NCI-H146 treated with DMSO at 0.1 percent for 48 hours (cell line): Measurements from ENCODE around the gene NAA60.
"Not testable (repeated sequence)": the region's sequence is repeated elsewhere in the genome, so short reads cannot be mapped to it uniquely, and the experiment has no call there.

Experiments
- DNase-seq: peaks from one replicate; lab custom pipeline; 2025; ENCODE audit not compliant: unreplicated experiment; lab: John Stamatoyannopoulos, UW

The NAA60 gene

GRCh38 chr16:3461151-3461550, 17.7 kb downstream of the NAA60 start:
- DNase-seq, result no peak

DNA sequence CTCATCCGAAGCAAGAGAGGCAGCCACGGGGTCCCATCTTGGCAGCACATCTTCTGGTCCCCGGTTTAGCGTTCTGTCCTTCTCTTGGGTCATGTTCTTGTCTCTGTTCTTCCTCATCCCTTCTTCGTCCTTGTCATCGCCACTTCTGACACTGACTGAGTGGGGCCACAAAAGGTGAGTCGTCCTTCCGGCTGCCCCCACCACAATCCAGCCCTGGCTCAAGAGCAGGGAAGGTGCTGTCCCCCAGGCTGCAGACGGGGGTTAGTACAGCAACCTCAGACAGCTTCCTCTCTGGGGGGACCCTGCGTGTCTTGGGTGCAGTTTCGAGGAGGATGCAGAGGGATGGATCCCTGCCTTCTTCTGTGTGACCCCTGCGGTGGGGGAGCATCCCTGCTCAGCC, 21.8 kb downstream of the NAA60 start:
- DNase-seq, result no peak

- no peak for DNase-seq
Observed at GRCh38 chr16:3465911-3466584, 22.6 kb downstream of the NAA60 start.

GRCh38 chr16:3467182-3467581, 23.7 kb downstream of the NAA60 start:
- DNase-seq, result no peak

- DNase-seq, result no peak
Observed at GRCh38 chr16:3467921-3468320, 24.4 kb downstream of the NAA60 start.

DNA sequence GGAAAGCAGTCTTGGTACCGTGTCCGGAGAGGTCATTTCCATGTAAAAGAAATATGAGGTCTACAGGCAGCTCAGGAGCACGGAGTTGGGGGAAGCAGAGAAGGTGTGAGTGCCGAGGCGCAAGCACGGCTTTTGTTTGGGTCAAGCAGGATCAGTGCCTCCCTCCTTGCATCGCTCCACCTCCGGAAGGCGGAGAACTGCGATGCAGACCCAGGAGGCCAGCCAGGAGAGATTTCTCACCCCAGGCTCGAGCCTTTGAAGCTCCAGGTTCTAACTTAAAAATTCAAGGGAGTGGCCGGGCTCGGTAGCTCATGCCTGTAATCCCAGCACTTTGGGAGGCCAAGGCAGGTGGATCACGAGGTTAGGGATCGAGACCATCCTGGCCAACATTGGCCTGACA, 25.0 kb downstream of the NAA60 start:
- DNase-seq, result no peak

GRCh38 chr16:3469736-3470135, 26.3 kb downstream of the NAA60 start:
- no peak for DNase-seq

GRCh38 chr16:3470723-3471122, 27.2 kb downstream of the NAA60 start:
- DNase-seq, result no peak

- DNase-seq, result no peak
Observed at GRCh38 chr16:3471518-3472176, 28.2 kb downstream of the NAA60 start.

DNA sequence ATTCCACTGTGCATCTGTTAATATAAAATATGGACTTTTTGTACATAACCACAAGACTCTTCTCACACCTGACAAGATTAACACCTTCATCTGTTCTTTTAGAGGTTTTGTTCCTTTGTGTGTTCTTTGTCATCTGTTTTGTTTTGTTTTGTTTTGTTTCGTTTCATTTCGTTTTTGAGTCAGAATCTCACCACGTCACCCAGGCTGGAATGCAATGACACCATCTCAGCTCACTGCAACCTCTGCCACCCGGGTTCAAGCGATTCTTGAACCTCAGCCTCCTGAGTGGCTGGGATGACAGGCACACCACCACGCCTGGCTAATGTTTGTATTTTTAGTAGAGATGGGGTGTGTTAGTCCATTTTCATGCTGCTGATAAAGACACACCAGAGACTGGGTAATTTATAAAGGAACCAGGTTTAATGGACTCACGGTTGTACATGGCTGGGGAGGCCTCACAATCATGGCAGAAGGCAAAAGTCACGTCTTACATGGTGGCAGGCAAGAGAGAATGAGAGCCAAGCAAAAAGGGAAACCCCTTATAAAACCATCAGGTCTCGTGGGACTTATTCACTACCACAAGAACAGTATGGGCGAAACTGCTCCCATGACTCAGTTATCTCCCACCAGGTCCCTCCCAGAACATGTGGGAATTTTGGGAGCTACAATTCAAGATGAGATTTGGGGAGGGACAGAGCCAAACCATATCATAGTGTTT, 29.6 kb downstream of the NAA60 start:
- DNase-seq, result no peak

GRCh38 chr16:3473596-3473943, 30.1 kb downstream of the NAA60 start:
- DNase-seq, result not testable (repeated sequence)

- no peak for DNase-seq
Observed at GRCh38 chr16:3474136-3474779, 30.8 kb downstream of the NAA60 start.

- not testable (repeated sequence) for DNase-seq
Observed at GRCh38 chr16:3474870-3475269, 31.4 kb downstream of the NAA60 start.

DNA sequence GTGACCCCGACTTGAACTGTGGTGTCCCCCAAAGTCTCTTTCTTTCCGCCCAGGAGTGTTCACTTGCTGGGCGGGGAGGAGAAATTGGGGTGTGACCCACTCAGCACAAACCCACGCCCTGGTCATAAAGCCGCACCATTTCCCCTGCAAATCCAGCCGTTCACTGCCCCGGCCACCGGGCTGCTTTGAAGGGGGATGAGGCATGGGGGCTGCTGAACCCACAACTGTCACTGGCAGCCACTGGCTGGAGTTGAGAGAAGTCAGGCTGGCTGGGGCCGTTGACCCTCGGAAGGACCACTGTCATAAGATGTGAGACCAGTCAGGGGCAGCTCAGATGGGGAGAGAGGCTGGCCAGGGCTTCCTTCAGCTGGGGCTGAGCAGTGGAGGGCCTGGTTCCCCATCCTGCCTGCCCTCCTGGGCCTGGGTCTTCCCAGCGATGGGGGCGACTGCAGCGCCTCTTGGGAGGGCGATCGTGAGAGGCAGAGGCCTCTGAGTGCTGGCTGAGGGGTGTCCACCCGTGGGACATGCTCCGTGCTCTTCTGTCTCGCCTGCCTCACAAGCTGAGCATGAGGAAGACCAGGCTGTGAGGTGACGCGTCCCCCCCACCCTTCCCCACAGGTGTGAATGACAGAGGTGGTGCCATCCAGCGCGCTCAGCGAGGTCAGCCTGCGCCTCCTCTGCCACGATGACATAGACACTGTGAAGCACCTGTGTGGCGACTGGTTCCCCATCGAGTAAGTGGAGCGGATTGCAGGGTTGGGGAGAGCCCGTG, 32.3 kb downstream of the NAA60 start:
- DNase-seq, result no peak

DNA sequence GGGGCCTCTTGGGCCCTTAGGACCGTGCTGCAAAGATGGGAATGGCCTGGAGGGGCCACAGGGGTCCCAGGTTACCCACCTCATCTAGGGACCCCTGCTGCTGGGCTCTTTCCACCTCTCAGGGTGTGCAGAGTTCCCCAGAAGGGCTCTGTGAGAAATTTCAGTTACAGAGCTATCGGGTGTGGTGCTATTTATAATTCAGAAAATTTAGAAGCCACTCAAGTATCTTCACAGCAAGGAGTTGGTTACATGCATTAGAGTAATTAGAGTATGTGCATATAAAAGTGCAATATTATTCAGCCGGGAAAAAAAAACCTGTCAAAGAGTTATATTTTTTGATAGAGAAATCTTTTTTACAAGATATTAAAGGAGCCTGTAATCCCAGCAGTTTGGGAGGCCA, 32.9 kb downstream of the NAA60 start:
- no peak for DNase-seq

DNA sequence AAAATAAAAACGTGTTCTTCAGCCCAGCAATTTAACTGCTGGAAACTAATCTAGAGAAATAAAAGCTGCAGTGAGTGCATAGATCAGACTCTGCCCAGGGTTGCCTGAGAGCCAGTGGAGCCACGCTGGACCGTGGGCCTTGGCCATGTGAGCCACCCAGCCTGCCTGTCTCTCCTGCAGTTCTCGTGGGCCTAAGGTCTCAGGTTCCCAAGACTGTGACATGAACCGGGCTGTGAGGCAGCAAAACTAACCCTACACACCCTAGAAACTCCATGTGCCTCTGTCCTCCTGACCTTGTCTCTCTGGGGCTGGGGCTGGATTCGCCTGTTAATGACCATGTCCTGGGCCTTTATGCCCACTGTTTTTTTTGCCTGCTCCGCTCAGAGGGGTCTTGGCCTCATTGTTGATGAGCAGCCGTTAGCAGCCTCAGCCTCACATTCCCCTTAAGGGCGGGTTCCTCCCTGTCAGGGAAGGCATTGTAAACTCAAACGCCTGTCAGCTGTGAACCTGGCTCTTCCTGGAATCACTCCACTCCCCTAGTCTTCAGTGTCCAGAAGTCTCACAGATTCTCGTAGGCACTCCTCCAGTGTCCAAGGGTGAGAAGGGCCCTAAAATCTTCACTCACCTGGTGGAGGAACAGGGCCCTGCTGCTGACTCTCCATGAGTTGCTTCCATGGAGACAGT, 34.9 kb downstream of the NAA60 start:
- DNase-seq, result no peak

DNA sequence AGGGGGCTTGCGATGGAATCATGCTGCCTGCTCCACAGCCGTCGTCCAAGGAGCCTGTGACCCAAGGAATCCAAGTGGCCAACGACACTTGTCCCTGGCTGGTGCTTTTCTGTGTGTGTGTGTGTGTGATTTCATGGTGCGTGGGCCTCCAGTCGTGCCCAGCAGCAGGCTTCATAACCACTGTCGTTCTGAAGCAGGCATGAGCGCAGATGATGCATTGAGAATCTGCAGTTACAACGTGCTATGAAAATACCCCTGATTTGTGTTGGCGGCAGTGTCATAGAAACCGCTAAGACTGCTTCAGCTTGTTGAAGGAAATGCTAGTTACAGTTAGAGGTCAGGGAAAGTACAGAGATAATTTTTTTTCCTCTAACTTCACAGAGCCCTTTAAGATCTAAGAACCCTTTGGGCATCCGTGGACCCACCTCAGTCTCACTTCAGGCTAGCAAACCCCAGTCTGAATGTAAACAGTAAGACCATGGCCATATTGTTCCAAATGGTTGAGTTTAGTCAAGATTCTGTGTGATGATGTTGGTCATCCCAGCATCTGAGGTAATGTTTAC, 36.3 kb downstream of the NAA60 start:
- DNase-seq, result no peak

GRCh38 chr16:3480901-3481695, 37.6 kb downstream of the NAA60 start:
- no peak for DNase-seq
